ENCODE measurements around the gene KLHL21.
"Not testable (repeated sequence)": the region's sequence is repeated elsewhere in the genome, so short reads cannot be mapped to it uniquely, and the experiment has no call there.

KLHL21 gene

DNA sequence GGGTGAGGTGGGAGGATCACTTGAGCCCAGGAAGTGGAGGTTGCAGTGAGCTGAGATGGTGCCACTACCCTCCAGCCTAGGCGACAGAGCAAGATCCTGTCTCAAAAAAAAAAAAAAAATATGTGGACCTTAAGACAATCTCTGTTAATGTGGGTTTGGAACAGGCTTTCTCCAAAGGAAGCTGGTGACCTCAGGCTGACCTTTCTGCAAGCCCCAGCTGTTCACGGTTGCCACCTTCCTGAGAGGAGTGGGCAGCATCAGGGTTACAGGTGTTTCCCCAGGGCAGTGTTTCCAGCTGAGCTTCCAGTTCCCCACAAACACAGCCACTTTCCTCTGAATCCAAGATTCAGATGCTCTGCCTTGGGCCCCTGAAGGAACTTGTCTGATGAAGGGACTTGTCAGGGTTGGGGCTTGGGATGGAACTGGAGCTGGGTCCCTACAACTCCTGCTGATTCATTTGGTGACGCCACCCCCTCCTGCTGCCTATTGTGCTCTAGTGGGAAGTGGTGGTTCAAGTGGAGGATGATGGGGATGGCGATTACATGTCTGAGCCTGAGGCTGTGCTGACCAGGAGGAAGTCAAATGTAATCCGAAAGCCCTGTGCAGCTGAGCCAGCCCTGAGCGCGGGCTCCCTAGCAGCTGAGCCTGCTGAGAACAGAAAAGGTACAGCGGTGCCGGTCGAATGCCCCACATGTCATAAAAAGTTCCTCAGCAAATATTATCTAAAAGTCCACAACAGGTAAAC, 20.9 kb downstream of the KLHL21 start:
- no peak for DNase-seq

DNA sequence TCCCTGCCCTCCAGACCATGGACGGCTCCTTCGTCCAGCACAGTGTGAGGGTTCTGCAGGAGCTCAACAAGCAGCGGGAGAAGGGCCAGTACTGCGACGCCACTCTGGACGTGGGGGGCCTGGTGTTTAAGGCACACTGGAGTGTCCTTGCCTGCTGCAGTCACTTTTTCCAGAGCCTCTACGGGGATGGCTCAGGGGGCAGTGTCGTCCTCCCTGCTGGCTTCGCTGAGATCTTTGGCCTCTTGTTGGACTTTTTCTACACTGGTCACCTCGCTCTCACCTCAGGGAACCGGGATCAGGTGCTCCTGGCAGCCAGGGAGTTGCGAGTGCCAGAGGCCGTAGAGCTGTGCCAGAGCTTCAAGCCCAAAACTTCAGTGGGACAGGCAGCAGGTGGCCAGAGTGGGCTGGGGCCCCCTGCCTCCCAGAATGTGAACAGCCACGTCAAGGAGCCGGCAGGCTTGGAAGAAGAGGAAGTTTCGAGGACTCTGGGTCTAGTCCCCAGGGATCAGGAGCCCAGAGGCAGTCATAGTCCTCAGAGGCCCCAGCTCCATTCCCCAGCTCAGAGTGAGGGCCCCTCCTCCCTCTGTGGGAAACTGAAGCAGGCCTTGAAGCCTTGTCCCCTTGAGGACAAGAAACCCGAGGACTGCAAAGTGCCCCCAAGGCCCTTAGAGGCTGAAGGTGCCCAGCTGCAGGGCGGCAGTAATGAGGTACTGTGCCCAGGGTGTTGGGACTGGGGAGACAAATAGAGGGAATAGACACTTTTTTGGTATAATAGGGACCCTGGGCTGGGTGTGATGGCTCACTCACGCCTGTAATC, 21.9 kb downstream of the KLHL21 start:
- no peak for DNase-seq

DNA sequence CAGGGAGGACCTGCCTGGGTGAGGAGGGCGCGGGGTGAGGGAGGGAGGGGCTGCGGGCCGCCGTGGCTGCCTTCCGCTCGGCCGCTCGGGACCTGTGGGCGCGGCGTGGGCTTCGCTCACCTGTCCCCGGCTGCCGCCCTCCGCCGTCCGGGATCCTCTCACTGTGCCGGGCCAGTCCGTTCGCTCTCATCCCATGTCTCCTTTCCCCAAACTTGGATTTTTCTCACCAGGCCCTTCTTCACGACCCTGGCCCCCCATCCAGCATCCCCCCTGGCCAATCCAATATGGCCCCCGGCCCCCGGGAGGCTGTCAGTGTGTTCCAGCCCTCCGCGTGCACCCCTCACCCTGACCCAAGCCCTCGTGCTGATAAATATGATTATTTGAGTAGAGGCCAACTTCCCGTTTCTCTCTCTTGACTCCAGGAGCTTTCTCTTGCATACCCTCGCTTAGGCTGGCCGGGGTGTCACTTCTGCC, 22.5 kb downstream of the KLHL21 start:
- DNase-seq = no peak

DNA sequence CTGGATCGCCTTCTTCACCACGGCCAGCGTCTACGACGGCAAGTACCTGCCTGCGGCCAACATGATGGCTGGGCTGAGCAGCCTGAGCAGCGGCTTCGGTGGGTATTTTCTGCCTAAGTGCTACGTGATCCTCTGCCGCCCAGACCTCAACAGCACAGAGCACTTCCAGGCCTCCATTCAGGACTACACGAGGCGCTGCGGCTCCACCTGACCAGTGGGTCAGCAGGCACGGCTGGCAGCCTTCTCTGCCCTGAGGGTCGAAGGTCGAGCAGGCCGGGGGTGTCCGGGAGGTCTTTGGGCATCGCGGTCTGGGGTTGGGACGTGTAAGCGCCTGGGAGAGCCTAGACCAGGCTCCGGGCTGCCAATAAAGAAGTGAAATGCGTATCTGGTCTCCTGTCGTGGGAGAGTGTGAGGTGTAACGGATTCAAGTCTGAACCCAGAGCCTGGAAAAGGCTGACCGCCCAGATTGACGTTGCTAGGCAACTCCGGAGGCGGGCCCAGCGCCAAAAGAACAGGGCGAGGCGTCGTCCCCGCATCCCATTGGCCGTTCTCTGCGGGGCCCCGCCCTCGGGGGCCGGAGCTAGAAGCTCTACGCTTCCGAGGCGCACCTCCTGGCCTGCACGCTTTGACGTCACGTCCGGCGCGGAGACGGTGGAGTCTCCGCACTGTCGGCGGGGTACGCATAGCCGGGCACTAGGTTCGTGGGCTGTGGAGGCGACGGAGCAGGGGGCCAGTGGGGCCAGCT, 23.1 kb downstream of the KLHL21 start, which contains the start of gene ZBTB48:
Gene ZBTB48 (plus strand): TSS at position 621 of the 745 bp plus-strand sequence. CDS start 616 bp downstream, outside the sequence.
- peak; percentile 84 to 90 for DNase-seq

DNA sequence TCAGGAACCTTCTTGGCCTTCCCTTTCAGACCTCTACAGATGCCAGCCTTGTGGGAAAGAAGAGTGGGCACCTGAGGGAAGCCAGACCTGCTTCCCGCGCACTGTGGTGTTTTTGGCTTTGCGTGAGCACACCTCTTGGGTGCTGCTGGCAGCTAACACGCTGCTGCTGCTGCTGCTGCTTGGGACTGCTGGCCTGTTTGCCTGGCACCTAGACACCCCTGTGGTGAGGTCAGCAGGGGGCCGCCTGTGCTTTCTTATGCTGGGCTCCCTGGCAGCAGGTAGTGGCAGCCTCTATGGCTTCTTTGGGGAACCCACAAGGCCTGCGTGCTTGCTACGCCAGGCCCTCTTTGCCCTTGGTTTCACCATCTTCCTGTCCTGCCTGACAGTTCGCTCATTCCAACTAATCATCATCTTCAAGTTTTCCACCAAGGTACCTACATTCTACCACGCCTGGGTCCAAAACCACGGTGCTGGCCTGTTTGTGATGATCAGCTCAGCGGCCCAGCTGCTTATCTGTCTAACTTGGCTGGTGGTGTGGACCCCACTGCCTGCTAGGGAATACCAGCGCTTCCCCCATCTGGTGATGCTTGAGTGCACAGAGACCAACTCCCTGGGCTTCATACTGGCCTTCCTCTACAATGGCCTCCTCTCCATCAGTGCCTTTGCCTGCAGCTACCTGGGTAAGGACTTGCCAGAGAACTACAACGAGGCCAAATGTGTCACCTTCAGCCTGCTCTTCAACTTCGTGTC, 23.9 kb downstream of the KLHL21 start:
- DNase-seq = no peak

DNA sequence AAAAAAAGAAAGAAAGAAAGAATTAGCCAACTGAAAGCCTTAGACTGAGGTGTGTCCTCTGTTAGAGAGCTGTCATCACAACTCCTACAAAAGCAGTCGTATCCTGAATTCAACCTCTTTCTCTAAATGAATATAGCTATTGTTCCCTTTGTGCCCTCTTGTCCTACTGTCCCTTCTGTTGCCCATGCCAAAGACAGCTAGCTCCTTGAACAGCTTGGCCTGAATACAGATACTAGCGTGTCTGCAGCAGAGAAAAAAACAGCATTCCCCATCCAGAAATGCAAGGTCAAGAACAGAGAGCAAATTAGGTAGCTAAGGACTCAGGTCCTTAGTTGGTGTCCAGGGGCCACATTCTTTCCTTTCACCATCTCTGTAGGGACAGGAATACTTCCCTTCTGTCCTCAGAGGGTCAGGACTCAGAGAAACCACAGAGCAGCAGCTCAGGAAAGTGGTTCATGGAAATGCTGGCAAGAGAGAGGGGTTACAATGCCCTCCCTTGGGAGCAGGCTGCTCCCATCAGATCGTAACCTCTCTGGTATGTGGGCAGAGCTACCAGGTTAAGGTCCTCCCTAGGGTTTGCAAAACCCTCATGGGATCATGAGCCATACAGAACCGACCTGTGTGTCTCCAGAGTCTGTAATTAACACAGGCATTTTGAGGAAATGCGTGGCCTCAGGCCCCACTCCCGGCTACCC, 24.7 kb downstream of the KLHL21 start:
- DNase-seq = no peak

DNA sequence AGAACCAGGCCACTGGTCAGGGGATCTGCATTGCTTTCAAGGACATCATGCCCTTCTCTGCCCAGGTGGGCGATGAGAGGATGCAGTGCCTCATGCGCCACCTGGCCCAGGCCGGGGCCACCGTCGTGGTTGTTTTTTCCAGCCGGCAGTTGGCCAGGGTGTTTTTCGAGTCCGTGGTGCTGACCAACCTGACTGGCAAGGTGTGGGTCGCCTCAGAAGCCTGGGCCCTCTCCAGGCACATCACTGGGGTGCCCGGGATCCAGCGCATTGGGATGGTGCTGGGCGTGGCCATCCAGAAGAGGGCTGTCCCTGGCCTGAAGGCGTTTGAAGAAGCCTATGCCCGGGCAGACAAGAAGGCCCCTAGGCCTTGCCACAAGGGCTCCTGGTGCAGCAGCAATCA, 27.9 kb downstream of the KLHL21 start:
- DNase-seq = no peak

DNA sequence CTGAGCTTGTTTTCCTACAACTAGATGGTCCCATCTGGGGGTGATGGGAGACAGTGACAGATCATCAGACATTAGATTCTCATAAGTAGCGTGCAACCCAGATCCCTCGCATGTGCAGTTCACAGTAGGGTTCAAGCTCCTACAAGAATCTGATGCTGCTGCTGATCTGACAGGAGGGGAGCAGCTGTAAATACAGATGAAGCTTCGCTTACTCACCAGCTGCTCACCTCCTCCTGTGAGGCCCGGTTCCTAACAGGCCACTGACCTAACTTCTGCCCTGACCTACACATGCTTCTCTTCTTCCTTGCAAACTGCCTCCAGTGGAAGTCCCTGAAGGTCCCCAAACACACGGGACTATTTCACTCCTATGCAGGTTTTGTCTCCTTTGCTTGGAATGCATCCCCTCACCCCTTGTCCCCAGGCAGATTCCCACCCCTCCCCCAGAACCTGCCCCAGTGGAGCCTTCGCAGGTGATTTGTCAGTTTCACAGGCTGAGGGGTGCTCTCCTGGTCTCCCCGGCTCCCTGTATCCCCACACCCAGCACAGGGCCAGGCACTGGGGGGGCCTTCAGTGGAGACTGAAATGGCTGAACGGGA, 28.5 kb downstream of the KLHL21 start:
- DNase-seq = no peak

DNA sequence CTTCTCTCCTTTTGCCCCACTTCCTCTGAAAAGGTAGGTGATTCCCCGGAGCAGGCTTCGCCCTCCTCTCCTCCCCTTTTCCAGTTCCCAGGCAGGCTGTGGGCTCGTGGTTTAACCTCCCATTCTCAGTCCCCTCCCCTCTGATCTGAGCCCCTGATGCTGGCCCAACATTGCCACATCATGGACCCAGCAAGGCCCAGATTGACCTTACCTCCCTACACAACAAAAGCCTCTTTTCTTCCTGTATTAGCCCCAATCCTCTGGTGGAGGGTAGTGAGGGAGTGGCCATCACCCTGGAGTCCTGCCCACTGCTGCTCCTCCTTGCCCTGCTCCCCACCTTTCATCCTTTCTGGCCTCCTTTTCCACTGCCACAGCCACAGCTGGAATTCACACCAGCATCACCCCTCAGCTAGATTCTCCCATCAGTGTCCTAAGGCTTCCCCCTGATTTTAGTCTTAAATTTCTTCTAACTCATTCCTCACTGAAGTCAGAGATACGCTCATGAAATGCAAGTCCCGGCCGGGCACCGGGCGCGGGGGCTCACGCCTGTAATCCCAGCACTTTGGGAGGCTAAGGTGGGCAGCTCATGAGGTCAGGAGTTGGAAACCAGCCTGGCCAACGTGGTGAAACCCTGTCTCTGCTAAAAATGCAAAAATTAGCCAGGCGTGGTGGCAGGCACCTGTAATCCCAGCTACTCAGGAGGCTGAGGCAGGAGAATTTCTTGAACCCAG, 29.9 kb downstream of the KLHL21 start:
- no peak for DNase-seq

DNA sequence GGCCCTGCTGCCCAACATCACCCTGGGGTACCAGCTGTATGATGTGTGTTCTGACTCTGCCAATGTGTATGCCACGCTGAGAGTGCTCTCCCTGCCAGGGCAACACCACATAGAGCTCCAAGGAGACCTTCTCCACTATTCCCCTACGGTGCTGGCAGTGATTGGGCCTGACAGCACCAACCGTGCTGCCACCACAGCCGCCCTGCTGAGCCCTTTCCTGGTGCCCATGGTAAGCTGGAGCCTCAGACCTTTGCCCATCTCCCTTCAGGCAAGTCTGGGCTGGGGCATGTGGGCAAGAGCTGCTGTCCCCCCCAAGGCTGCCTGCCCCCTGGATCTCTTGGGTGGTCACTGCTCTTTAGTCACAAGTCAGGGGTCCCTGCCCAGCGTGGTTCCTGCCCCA, 31.7 kb downstream of the KLHL21 start:
- no peak for DNase-seq

DNA sequence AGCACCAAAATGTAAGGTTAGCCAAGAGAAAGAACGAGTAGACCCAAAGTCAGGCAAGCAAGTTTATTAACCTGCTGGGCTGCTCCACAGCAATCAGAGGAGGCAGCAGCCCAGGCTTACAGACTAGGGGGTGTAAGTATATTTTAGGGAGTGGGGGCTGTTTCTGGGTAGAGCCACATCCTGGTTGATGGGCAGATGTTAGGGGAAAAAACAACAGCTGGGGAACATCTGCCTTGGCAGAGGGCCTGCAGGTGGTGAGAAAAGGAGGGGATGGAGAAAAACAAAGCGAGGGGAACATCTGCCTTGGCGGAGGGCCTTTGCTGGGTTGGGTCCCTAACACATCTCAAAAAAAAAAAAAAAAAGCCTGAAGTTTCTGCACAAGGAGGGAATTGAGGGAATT, 32.6 kb downstream of the KLHL21 start:
- DNase-seq = no peak

DNA sequence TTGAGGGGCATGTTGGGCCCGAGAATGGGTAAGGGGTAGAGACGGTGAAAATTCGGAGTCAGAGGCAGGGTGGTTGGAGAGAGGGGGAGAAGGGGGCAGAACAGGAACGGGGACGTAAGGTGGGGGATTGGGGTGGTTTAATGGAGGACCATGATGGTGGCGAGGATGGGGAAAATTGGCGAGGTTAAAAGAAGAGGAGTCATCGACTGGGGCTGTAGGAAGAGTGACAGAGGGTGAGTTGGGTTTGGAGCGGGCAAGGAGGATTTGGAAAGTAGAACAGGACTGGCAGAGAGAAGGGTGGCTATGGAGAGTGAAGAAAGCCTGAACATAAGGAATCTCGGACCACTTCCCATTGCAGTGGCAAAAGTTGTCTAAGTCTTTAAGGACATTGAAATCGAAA, 33.6 kb downstream of the KLHL21 start:
- DNase-seq = no peak

DNA sequence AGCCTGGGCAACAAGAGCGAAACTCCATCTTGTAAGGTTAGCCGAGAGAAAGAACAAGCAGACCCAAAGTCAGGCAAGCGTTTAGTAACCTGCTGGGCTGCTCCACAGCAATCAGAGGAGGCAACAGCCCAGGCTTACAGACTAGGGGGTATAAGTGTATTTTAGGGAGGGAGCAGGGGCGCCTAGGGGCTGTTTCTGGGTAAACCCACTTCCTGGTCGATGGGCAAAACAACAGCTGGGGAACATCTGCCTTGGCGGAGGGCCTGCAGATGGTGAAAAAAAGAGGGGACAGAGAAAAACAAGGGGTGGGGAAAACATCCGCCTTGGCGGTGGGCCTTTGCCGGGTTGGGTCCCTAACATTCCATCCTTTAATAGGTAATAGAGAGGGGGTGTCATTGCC, 42.4 kb downstream of the KLHL21 start:
- no peak for DNase-seq

DNA sequence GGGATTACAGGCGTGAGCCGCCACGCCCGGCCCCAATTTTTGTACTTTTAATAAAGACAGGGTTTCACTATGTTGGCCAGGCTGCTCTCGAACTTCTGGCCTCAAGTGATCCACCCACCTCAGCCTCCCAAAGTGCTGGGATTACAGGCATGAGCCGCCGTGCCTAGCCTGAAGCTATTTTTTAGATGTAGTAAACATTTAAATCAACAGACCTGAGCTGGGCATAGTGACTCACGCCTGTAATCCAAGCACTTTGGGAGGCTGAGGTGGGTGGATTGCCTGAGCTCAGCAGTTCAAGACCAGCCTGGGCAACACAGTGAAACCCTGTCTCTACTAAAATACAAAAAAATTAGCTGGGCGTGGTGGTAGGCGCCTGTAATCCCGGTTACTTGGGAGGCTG, 43.5 kb downstream of the KLHL21 start:
- DNase-seq = not testable (repeated sequence)

DNA sequence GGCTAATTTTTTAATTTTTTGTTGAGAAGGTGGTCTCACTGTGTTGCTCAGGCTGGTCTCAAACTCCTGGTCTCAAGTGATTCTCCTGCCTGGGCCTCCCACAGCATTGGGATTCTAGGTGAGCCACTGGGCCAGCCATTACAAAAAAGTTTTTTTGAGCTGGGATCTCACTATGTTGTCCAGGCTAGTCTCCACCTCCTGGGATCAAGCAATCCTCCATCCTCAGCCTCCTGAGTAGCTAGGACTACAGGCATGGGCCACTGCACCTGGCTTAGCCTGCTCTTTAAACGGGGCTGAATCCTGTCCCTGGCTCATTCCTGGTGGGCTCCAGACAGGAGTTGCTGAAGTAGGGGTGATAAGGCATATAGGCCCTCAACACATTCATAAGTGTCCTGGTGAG, 45.1 kb downstream of the KLHL21 start:
- no peak for DNase-seq

DNA sequence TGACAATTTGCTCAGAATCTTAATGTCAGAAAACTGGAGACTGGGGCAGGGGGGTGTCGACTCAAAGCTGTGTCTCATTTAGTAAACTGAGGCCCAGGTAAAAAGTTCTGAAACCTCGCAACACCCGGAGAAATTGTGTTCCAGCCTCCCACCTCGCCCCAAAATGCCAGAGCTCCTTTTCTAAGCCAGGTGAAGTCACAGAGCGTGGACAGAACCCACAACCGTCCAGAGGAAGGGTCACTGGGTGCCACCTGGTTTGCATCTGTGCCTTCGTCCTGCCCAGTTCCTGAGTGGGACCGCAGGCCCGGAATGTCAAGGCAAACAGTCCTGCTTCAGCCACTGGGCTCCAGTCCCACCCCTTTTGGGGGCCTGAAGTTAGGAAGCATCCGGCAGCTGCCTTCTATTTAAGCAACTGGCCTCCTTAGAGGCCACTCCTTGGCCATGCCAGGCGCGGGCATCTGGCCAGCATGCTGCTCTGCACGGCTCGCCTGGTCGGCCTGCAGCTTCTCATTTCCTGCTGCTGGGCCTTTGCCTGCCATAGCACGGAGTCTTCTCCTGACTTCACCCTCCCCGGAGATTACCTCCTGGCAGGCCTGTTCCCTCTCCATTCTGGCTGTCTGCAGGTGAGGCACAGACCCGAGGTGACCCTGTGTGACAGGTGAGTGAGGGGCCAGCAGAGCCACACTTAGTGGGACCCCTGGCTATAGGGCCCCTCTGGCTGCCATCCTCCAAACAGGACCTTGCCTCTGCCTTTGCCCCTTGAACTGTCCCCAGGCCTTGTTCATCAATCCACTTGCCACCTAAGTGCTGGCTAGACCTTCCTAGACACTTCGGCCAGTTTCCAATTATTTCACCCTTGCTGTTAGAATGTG, 47.5 kb downstream of the KLHL21 start, which contains the start of gene TAS1R1:
Gene TAS1R1 (plus strand): TSS at position 401 of the 872 bp plus-strand sequence. CDS start 67 bp downstream, at position 468.
- DNase-seq = no peak

DNA sequence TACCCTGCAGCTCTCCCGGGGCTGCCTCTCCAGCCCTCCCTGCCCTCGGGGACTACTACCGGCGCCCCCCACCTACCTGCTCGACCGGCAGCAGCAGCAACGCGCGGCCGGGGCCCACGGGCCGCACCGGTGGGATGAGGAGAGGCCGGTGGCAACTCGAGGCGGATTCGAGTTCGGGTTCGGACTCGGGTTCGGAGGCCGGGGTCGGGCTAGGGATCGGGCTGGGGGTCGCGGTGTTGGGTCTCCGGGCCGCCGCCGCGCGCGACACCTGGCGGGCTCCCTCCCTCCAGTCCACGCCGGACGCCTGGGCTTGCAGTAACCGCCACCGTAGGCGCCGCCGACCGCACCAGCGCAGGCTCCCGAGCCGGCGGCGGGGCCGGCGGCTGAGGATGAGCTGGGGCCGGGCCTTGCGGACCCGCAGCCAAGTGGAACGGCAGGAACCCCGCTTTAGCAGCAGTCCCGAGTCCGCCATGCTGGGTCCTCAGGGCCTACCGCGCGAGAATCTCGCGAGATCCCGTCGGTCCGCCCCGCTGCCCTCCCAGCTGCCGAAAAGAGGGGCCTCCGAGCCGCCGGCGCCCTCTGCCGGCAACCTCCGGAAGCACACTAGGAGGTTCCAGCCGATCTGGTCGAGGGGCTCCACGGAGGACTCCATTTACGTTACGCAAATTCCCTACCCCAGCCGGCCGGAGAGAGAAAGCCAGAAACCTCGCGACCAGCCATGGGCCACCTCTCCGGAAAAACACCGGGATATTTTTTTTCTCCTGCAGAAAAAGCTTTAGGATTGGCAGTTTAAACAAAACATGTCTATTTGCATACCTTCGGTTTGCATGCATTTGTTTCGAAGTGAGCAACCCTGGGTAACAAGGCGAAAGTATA, 48.4 kb downstream of the KLHL21 start, which contains the start of gene NOL9:
Gene NOL9 (minus strand): TSS at position 483 of the 876 bp plus-strand sequence. CDS start 11 bp downstream, at position 472.
- peak; percentile 38 to 81 for DNase-seq

DNA sequence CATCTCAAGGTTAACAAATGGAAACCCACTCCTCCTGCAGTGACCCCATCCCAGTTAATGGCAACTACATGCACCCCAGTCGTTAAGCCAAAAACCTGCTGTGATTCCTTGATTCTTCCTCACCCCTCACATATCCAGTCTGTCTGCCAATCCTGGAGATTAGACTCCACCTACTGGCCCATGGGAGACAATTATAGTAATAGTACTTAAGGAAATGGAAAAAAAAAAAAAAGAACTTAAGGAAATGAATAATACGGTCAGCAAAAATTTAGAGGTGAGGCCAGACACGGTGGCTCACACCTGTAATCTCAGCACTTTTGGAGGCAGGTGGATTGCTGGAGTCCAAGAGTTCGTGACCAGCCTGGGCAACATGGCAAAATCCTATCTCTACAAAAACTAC, 55.4 kb downstream of the KLHL21 start:
- no peak for DNase-seq
